H9 (cell line): ENCODE measurements around the gene CDC5L. TPM values are rescaled to one million over a fixed set of nuclear protein-coding genes. Genes with fewer than 3 reads are reported as not detected.
A peak's percentile ranks its signal among the peaks of the same experiment; 100 is the strongest.

ENCODE experiments used
- DNase-seq: peaks from one replicate; pipeline ENCODE4 v3.0.0-alpha.2; 2017
- H2AFZ ChIP-seq: one replicate; pipeline ENCODE4 v1.6.1; 2013; ENCODE audit warnings: mild to moderate bottlenecking, low read length, control low read depth, moderate library complexity
- H2AK5ac ChIP-seq: 2 replicates; pipeline ENCODE4 v1.6.1; 2013; ENCODE audit warnings: low read length, control low read depth, mixed read lengths; ENCODE audit not compliant: insufficient read length
- H2BK120ac ChIP-seq: one replicate; pipeline ENCODE4 v1.6.1; 2013; ENCODE audit warnings: low read depth, mild to moderate bottlenecking, low read length, control low read depth, inconsistent platforms; ENCODE audit not compliant: poor library complexity, severe bottlenecking
- H2BK12ac ChIP-seq: 2 replicates; pipeline ENCODE4 v1.6.1; 2013; ENCODE audit warnings: low read length, control low read depth, mixed read lengths, low read depth; ENCODE audit not compliant: insufficient read length
- H2BK15ac ChIP-seq: 2 replicates; pipeline ENCODE4 v1.6.1; 2013; ENCODE audit warnings: low read depth, low read length, control low read depth
- H2BK20ac ChIP-seq: one replicate; pipeline ENCODE4 v1.6.1; 2013; ENCODE audit warnings: low read depth, mild to moderate bottlenecking, low read length, control low read depth, inconsistent platforms; ENCODE audit not compliant: poor library complexity, severe bottlenecking
- H2BK5ac ChIP-seq: 2 replicates; pipeline ENCODE4 v1.6.1; 2013; ENCODE audit warnings: low read length, control low read depth, mixed read lengths; ENCODE audit not compliant: insufficient read length
- H3K14ac ChIP-seq: 2 replicates; pipeline ENCODE4 v1.6.1; 2013; ENCODE audit warnings: low read length, control low read depth; ENCODE audit not compliant: insufficient read depth
- H3K18ac ChIP-seq: 2 replicates; pipeline ENCODE4 v1.6.1; 2013; ENCODE audit warnings: low read depth, mild to moderate bottlenecking, mixed read lengths, low read length, control low read depth; ENCODE audit not compliant: insufficient read length
- H3K23ac ChIP-seq: 2 replicates; pipeline ENCODE4 v1.6.1; 2013; ENCODE audit warnings: low read length, control low read depth, mixed read lengths, low read depth; ENCODE audit not compliant: insufficient read length
- H3K23me2 ChIP-seq: 2 replicates; pipeline ENCODE4 v1.6.1; 2013; ENCODE audit warnings: low read depth, mild to moderate bottlenecking, mixed read lengths, low read length, control low read depth; ENCODE audit not compliant: insufficient read length, poor library complexity, severe bottlenecking
- H3K27ac ChIP-seq: 2 replicates; pipeline ENCODE4 v1.5.1; 2013; ENCODE audit warnings: low read length, control low read depth, mixed read lengths, low read depth; ENCODE audit not compliant: insufficient read length
- H3K27me3 ChIP-seq: 2 replicates; pipeline ENCODE4 v1.6.1; 2013; ENCODE audit warnings: low read length, control low read depth, inconsistent platforms; ENCODE audit not compliant: insufficient read depth
- H3K4ac ChIP-seq: 2 replicates; pipeline ENCODE4 v1.6.1; 2013; ENCODE audit warnings: low read depth, mild to moderate bottlenecking, control low read depth, inconsistent platforms, low read length, moderate library complexity
- H3K4me1 ChIP-seq: 2 replicates; pipeline ENCODE4 v1.6.1; 2013; ENCODE audit warnings: low read length, control low read depth, inconsistent platforms; ENCODE audit not compliant: insufficient read depth
- H3K4me2 ChIP-seq: 2 replicates; pipeline ENCODE4 v1.6.1; 2013; ENCODE audit warnings: low read length, control low read depth, mixed read lengths; ENCODE audit not compliant: insufficient read length, insufficient read depth
- H3K56ac ChIP-seq: 2 replicates; pipeline ENCODE4 v1.6.1; 2013; ENCODE audit warnings: low read depth, mild to moderate bottlenecking, mixed read lengths, low read length, control low read depth; ENCODE audit not compliant: insufficient read length
- H3K79me1 ChIP-seq: 2 replicates; pipeline ENCODE4 v1.6.1; 2013; ENCODE audit warnings: low read depth, mild to moderate bottlenecking, moderate library complexity, low read length, control low read depth, inconsistent platforms; ENCODE audit not compliant: insufficient read depth, poor library complexity, severe bottlenecking
- H3K79me2 ChIP-seq: 2 replicates; pipeline ENCODE4 v1.6.1; 2013; ENCODE audit warnings: low read length, control low read depth, inconsistent platforms; ENCODE audit not compliant: insufficient read depth
- H3K9ac ChIP-seq: 2 replicates; pipeline ENCODE4 v1.6.1; 2013; ENCODE audit warnings: low read length, control low read depth, mixed read lengths; ENCODE audit not compliant: insufficient read length; ENCODE audit errors: extremely low read depth
- H3K9me3 ChIP-seq: one replicate; pipeline ENCODE4 v1.6.1; 2013; ENCODE audit warnings: low read depth, low read length, inconsistent platforms; ENCODE audit not compliant: control insufficient read depth
- H3T11ph ChIP-seq: one replicate; pipeline ENCODE4 v1.6.1; 2013; ENCODE audit warnings: mild to moderate bottlenecking, low read length, control low read depth, inconsistent platforms
- H4K20me1 ChIP-seq: one replicate; pipeline ENCODE4 v1.6.1; 2013; ENCODE audit not compliant: control insufficient read depth, insufficient read length, insufficient read depth
- H4K5ac ChIP-seq: 2 replicates; pipeline ENCODE4 v1.6.1; 2013; ENCODE audit warnings: low read depth, mild to moderate bottlenecking, mixed read lengths, low read length, control low read depth; ENCODE audit not compliant: insufficient read length
- H4K8ac ChIP-seq: replicated peaks from 2 replicates; pipeline ENCODE4 v1.6.1; 2013; ENCODE audit warnings: low read length, control low read depth, mixed read lengths, low read depth; ENCODE audit not compliant: insufficient read length
- H4K91ac ChIP-seq: 2 replicates; pipeline ENCODE4 v1.6.1; 2013; ENCODE audit warnings: low read depth, mild to moderate bottlenecking, moderate library complexity, mixed read lengths, low read length, control low read depth; ENCODE audit not compliant: insufficient read length
- H3K27ac Mint-ChIP-seq, 3 experiments: 2 replicates in 2 of 3; 3 replicates in 1 of 3; pipeline ENCODE4 v1.8.0; 2020 to 2021; ENCODE audit warnings: mixed read lengths in 3 of 3, mild to moderate bottlenecking in 1 of 3, moderate library complexity in 1 of 3
- H3K27me3 Mint-ChIP-seq: 2 replicates; pipeline ENCODE4 v1.8.0; 2021; ENCODE audit warnings: low read depth, mild to moderate bottlenecking, moderate library complexity, mixed read lengths
- H3K36me3 Mint-ChIP-seq, 3 experiments: 2 replicates in 2 of 3; 3 replicates in 1 of 3; pipeline ENCODE4 v1.8.0; 2020 to 2021; ENCODE audit warnings: low read depth in 3 of 3, mixed read lengths in 3 of 3; ENCODE audit not compliant: insufficient read depth in 1 of 3
- H3K4me1 Mint-ChIP-seq, 2 experiments: 2 replicates each; pipeline ENCODE4 v1.8.0; 2020; ENCODE audit warnings: mixed read lengths in 2 of 2
- H3K4me3 Mint-ChIP-seq, 2 experiments: 2 replicates in 1 of 2; 3 replicates in 1 of 2; pipeline ENCODE4 v1.8.0; 2020 to 2021; ENCODE audit warnings: mild to moderate bottlenecking in 2 of 2, mixed read lengths in 2 of 2, moderate library complexity in 1 of 2
- H3K9me3 Mint-ChIP-seq, 2 experiments: 2 replicates in 1 of 2; 3 replicates in 1 of 2; pipeline ENCODE4 v1.8.0; 2020; ENCODE audit warnings: mild to moderate bottlenecking in 2 of 2, mixed read lengths in 2 of 2, moderate library complexity in 1 of 2
- WGBS: extraction: QIAGEN DNeasy Blood & Tissue Kit; methylation state at CpG from one replicate; pipeline ENCODE4 v1.1.7; 2013; ENCODE audit warnings: missing lambda C conversion rate, low lambda C conversion rate, mixed read lengths; ENCODE audit not compliant: insufficient read length; ENCODE audit errors: extremely low coverage; 5-methylcytosine and 5-hydroxymethylcytosine counted together
- total RNA-seq: library from RNA; stranded (reverse); gene quantifications from 2 replicates; pipeline ENCODE4 v1.2.1, GENCODE V29; 2021
- TF ChIP-seq, protein P1 (sequence below): fragments of 200-600 bp; sonication (generic); conservative IDR thresholded peaks from 3 replicates; pipeline ENCODE4 v1.8.0; 2021; ENCODE audit warnings: antibody characterized with exemption, mild to moderate bottlenecking

CDC5L gene
- total RNA-seq, 1 experiment from 2014 or later = 34.3 TPM

DNA sequence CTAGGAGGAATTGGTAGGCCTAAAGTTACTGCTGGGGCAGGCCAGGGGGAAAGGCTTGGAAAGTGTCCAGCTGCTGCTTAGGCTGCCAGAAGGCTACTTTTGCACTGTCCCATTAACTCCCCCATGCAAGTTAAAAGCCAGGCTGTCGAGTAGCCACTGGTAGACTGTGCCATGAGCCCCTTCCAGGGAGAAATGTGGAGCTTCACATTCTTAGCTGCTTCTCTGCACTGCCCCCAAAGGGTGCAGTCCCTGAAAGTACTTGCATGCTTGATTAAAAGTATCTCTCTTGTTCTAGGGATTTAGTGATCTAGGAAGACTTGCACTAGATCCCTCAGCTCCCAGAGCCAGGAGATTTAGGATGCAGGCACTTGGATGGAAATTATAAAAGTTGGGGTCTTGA, 57.3 kb downstream of the CDC5L start:
- H4K8ac ChIP-seq = no peak overlapping the region
- no peak overlapping the region for H2BK12ac ChIP-seq
- no peak overlapping the region for H3K4me2 ChIP-seq
- peaks cover 19 to 58% (median 39%) of the 10 kb centered on the region in 3 experiments for H3K36me3 Mint-ChIP-seq
- no peaks in the 10 kb centered on the region for H3K4me1 Mint-ChIP-seq
- H3K14ac ChIP-seq = no peak overlapping the region
- no peak overlapping the region for H3K27ac ChIP-seq
- DNase-seq = no peak
- H3K4ac ChIP-seq = no peak overlapping the region
- H3K4me1 ChIP-seq = no peaks in the 10 kb centered on the region
- H2AK5ac ChIP-seq = no peak overlapping the region
- TF ChIP-seq, protein P1, sequence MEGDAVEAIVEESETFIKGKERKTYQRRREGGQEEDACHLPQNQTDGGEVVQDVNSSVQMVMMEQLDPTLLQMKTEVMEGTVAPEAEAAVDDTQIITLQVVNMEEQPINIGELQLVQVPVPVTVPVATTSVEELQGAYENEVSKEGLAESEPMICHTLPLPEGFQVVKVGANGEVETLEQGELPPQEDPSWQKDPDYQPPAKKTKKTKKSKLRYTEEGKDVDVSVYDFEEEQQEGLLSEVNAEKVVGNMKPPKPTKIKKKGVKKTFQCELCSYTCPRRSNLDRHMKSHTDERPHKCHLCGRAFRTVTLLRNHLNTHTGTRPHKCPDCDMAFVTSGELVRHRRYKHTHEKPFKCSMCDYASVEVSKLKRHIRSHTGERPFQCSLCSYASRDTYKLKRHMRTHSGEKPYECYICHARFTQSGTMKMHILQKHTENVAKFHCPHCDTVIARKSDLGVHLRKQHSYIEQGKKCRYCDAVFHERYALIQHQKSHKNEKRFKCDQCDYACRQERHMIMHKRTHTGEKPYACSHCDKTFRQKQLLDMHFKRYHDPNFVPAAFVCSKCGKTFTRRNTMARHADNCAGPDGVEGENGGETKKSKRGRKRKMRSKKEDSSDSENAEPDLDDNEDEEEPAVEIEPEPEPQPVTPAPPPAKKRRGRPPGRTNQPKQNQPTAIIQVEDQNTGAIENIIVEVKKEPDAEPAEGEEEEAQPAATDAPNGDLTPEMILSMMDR = no peak
- no peak overlapping the region for H2BK20ac ChIP-seq
- H3K9me3 Mint-ChIP-seq = peaks cover 15 to 16% of the 10 kb centered on the region in 2 experiments
- no peak overlapping the region for H2BK5ac ChIP-seq
- H3K23me2 ChIP-seq = no peaks in the 10 kb centered on the region
- H3K27me3 Mint-ChIP-seq = no peaks in the 10 kb centered on the region
- H2AFZ ChIP-seq = no peak overlapping the region
- no peak overlapping the region for H3K56ac ChIP-seq
- H3K27ac Mint-ChIP-seq = peak overlapping the region in 1 of 3 experiments; percentile 12; a peak in 1 of 7 replicates
- no peak overlapping the region for H3K18ac ChIP-seq
- H2BK15ac ChIP-seq = no peak overlapping the region
- no peaks in the 10 kb centered on the region for H3K9me3 ChIP-seq
- no peak overlapping the region for H4K91ac ChIP-seq
- H3K23ac ChIP-seq = no peak overlapping the region
- no peak overlapping the region for H3T11ph ChIP-seq
- no peaks in the 10 kb centered on the region for H3K27me3 ChIP-seq
- no peaks in the 10 kb centered on the region for H3K79me2 ChIP-seq
- no peak overlapping the region for H4K5ac ChIP-seq
- H4K20me1 ChIP-seq = no peaks in the 10 kb centered on the region
- H3K4me3 Mint-ChIP-seq = no peak overlapping the region
- WGBS = no CpG with 5 or more reads among the region's 1 CpG
- H2BK120ac ChIP-seq = no peak overlapping the region
- H3K79me1 ChIP-seq = peaks cover 3% of the 10 kb centered on the region
- no peak overlapping the region for H3K9ac ChIP-seq
